Neural cell (in vitro differentiated cells): Measurements from ENCODE around the gene ARHGAP10. TPM values are rescaled to one million over a fixed set of nuclear protein-coding genes. Genes with fewer than 3 reads are reported as not detected.

ENCODE experiments used
- H2AFZ ChIP-seq: fragments of 200-600, 300-800 bp; sonication (generic), shearing (Covaris generic); 2 replicates; pipeline ENCODE4 v1.6.0; 2014; ENCODE audit warnings: low read depth, mild to moderate bottlenecking, antibody characterized with exemption, low read length, moderate library complexity
- H3F3A ChIP-seq: fragments of 200-600 bp; shearing (Covaris generic); 2 replicates; pipeline ENCODE4 v1.6.1; 2016; ENCODE audit warnings: mild to moderate bottlenecking, moderate library complexity, mixed read lengths, antibody characterized with exemption, low read length; ENCODE audit not compliant: insufficient read depth, poor library complexity, severe bottlenecking
- H3K27ac ChIP-seq: fragments of 200-600, 300-800 bp; sonication (generic), shearing (Covaris generic); 2 replicates; pipeline ENCODE4 v1.5.1; 2014; ENCODE audit warnings: mild to moderate bottlenecking, low read length, moderate library complexity
- H3K27me3 ChIP-seq: fragments of 300-800, 200-600 bp; sonication (generic), shearing (Covaris generic); 2 replicates; pipeline ENCODE4 v1.6.0; 2014; ENCODE audit warnings: mild to moderate bottlenecking, low read depth, low read length, moderate library complexity; ENCODE audit not compliant: insufficient read depth
- H3K36me3 ChIP-seq: fragments of 300-800, 200-600 bp; sonication (generic), shearing (Covaris generic); 2 replicates; pipeline ENCODE4 v1.5.1; 2014; ENCODE audit warnings: mild to moderate bottlenecking, antibody characterized with exemption, low read length, moderate library complexity; ENCODE audit not compliant: insufficient read depth
- H3K4me2 ChIP-seq: fragments of 300-800, 200-600 bp; sonication (generic), shearing (Covaris generic); 2 replicates; pipeline ENCODE4 v1.6.0; 2014; ENCODE audit warnings: mild to moderate bottlenecking, low read length
- H3K4me3 ChIP-seq: fragments of 300-800, 200-600 bp; sonication (generic), shearing (Covaris generic); 2 replicates; pipeline ENCODE4 v1.5.1; 2014; ENCODE audit warnings: mild to moderate bottlenecking, low read length, moderate library complexity
- H3K79me2 ChIP-seq: fragments of 200-600 bp; shearing (Covaris generic); replicated peaks from 2 replicates; pipeline ENCODE4 v1.6.0; 2014; ENCODE audit warnings: mild to moderate bottlenecking, low read length, moderate library complexity; ENCODE audit not compliant: insufficient read depth
- H3K9ac ChIP-seq: fragments of 300-800, 200-600 bp; sonication (generic), shearing (Covaris generic); 2 replicates; pipeline ENCODE4 v1.6.1; 2016; ENCODE audit warnings: mild to moderate bottlenecking, low read length, mixed read lengths
- H3K9me2 ChIP-seq: fragments of 200-600 bp; shearing (Covaris generic); 2 replicates; pipeline ENCODE4 v1.6.1; 2016; ENCODE audit warnings: mild to moderate bottlenecking, low read length, mixed read lengths; ENCODE audit not compliant: insufficient read depth
- H3K9me3 ChIP-seq: fragments of 200-600, 300-800 bp; sonication (generic), shearing (Covaris generic); 2 replicates; pipeline ENCODE4 v1.6.1; 2016; ENCODE audit warnings: mild to moderate bottlenecking, mixed run types, low read length, moderate library complexity, mixed read lengths
- H4K20me1 ChIP-seq: fragments of 200-600 bp; shearing (Covaris generic); 2 replicates; pipeline ENCODE4 v1.6.1; 2016; ENCODE audit warnings: mild to moderate bottlenecking, mixed run types; ENCODE audit not compliant: insufficient read depth
- EP300 ChIP-seq: fragments of 450-650 bp; conservative IDR thresholded peaks from 2 replicates; pipeline ENCODE4 v1.6.1; 2014; ENCODE audit warnings: antibody characterized with exemption, mild to moderate bottlenecking, moderate library complexity; ENCODE audit not compliant: poor library complexity, severe bottlenecking
- EZH2 ChIP-seq: fragments of 200-600, 300-800 bp; shearing (Covaris generic), sonication (generic); IDR thresholded peaks from 2 replicates; pipeline ENCODE4 v1.6.1; 2014; ENCODE audit warnings: antibody characterized with exemption, low read length, borderline replicate concordance, mild to moderate bottlenecking; ENCODE audit not compliant: insufficient read depth, poor library complexity, severe bottlenecking
- MXI1 ChIP-seq: fragments of 450-650 bp; conservative IDR thresholded peaks from 2 replicates; pipeline ENCODE4 v1.6.1; 2014; ENCODE audit warnings: antibody characterized with exemption, mild to moderate bottlenecking; ENCODE audit not compliant: poor library complexity, severe bottlenecking
- POLR2AphosphoS5 ChIP-seq: IDR thresholded peaks from 2 replicates; pipeline ENCODE4 v1.6.1; 2012
- RAD21 ChIP-seq: fragments of 450-650 bp; conservative IDR thresholded peaks from 2 replicates; pipeline ENCODE4 v1.6.1; 2014; ENCODE audit warnings: antibody characterized with exemption, mild to moderate bottlenecking, moderate library complexity
- SMC3 ChIP-seq: fragments of 450-650 bp; conservative IDR thresholded peaks from 2 replicates; pipeline ENCODE4 v1.6.1; 2014; ENCODE audit warnings: antibody characterized with exemption, mild to moderate bottlenecking, moderate library complexity; ENCODE audit not compliant: poor library complexity
- TAF1 ChIP-seq: IDR thresholded peaks from 2 replicates; pipeline ENCODE4 v1.6.1; 2012; ENCODE audit warnings: low read depth
- polyA plus RNA-seq: library from polyadenylated mRNA; depleted of rRNA; stranded (reverse); fragments of >200 nt; gene quantifications from 2 replicates; pipeline ENCODE4 v1.2.3, GENCODE V29; 2014
- TF ChIP-seq, protein P1 (sequence below): fragments of 450-650 bp; IDR thresholded peaks from 2 replicates; pipeline ENCODE4 v1.5.1; 2014; ENCODE audit warnings: antibody characterized with exemption, mild to moderate bottlenecking, moderate library complexity; ENCODE audit not compliant: poor library complexity, severe bottlenecking
- TF ChIP-seq, protein P2 (sequence below): IDR thresholded peaks from 2 replicates; pipeline ENCODE4 v1.6.1; 2012; ENCODE audit warnings: borderline replicate concordance

ARHGAP10 gene
- polyA plus RNA-seq, 1 donor from 2014 or later = 1.2 TPM

DNA sequence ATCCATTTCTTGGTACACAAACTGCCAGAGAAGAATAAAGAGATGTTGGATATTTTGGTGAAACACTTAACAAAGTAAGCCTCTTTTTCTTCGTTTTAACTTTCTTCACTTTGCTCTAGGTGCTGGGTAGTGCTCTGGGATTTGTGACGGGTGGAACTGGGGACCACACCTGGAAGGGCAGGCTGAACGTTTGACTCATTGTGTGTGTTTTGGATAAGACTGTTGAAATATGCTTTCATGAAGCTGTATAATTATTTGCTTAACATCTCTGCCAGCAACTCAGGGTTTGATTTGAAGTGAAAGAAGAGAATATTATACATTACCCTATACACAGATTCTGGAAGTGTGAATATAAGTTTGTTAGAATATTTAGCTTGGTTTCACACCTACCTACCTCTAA lies 233.2 kb downstream of the ARHGAP10 start:
- H3K27ac ChIP-seq = no peak overlapping the region
- H3K27me3 ChIP-seq = no peaks in the 10 kb centered on the region
- no peak overlapping the region for H2AFZ ChIP-seq
- no peaks in the 10 kb centered on the region for H4K20me1 ChIP-seq
- no peaks in the 10 kb centered on the region for H3K36me3 ChIP-seq
- H3F3A ChIP-seq = no peaks in the 10 kb centered on the region
- H3K9me3 ChIP-seq = no peaks in the 10 kb centered on the region
- TF ChIP-seq, protein P1, sequence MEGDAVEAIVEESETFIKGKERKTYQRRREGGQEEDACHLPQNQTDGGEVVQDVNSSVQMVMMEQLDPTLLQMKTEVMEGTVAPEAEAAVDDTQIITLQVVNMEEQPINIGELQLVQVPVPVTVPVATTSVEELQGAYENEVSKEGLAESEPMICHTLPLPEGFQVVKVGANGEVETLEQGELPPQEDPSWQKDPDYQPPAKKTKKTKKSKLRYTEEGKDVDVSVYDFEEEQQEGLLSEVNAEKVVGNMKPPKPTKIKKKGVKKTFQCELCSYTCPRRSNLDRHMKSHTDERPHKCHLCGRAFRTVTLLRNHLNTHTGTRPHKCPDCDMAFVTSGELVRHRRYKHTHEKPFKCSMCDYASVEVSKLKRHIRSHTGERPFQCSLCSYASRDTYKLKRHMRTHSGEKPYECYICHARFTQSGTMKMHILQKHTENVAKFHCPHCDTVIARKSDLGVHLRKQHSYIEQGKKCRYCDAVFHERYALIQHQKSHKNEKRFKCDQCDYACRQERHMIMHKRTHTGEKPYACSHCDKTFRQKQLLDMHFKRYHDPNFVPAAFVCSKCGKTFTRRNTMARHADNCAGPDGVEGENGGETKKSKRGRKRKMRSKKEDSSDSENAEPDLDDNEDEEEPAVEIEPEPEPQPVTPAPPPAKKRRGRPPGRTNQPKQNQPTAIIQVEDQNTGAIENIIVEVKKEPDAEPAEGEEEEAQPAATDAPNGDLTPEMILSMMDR = no peak
- TF ChIP-seq MXI1 = no peak
- TF ChIP-seq EP300 = no peak
- no peak for TF ChIP-seq EZH2
- no peak for TF ChIP-seq RAD21
- TF ChIP-seq, protein P2, sequence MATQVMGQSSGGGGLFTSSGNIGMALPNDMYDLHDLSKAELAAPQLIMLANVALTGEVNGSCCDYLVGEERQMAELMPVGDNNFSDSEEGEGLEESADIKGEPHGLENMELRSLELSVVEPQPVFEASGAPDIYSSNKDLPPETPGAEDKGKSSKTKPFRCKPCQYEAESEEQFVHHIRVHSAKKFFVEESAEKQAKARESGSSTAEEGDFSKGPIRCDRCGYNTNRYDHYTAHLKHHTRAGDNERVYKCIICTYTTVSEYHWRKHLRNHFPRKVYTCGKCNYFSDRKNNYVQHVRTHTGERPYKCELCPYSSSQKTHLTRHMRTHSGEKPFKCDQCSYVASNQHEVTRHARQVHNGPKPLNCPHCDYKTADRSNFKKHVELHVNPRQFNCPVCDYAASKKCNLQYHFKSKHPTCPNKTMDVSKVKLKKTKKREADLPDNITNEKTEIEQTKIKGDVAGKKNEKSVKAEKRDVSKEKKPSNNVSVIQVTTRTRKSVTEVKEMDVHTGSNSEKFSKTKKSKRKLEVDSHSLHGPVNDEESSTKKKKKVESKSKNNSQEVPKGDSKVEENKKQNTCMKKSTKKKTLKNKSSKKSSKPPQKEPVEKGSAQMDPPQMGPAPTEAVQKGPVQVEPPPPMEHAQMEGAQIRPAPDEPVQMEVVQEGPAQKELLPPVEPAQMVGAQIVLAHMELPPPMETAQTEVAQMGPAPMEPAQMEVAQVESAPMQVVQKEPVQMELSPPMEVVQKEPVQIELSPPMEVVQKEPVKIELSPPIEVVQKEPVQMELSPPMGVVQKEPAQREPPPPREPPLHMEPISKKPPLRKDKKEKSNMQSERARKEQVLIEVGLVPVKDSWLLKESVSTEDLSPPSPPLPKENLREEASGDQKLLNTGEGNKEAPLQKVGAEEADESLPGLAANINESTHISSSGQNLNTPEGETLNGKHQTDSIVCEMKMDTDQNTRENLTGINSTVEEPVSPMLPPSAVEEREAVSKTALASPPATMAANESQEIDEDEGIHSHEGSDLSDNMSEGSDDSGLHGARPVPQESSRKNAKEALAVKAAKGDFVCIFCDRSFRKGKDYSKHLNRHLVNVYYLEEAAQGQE = no peak
- TF ChIP-seq SMC3 = no peak
- no peak for TF ChIP-seq TAF1
- no peak overlapping the region for H3K9ac ChIP-seq
- no peak overlapping the region for H3K4me3 ChIP-seq
- H3K79me2 ChIP-seq = no peaks in the 10 kb centered on the region
- no peak overlapping the region for H3K4me2 ChIP-seq
- no peaks in the 10 kb centered on the region for H3K9me2 ChIP-seq

DNA sequence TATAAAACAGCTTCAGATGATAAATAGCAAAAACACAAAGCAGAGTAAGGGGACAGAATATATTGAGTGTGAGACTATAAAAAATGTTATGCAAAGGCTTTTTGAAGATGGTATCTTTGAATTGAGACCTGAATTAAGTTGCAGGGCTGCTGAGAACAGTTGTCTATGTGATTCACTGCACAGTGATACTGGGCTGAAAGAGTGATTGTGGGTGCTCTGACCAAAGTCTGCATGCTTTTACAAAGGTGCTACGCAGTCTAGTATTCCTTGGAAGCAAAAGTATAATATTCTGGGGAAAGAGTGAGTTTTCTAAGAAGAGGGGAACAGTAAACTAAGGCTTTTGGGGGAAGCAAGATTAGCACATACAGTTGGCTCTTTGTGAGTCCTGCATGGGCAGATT lies 234.0 kb downstream of the ARHGAP10 start:
- H3K79me2 ChIP-seq = no peaks in the 10 kb centered on the region
- TF ChIP-seq MXI1 (no peak), EZH2 (no peak), SMC3 (no peak), TAF1 (no peak), POLR2AphosphoS5 (no peak), RAD21 (no peak), EP300 (no peak)
- TF ChIP-seq, protein P2 = no peak
- TF ChIP-seq, protein P1 = no peak
- H3K27me3 ChIP-seq = no peaks in the 10 kb centered on the region
- H2AFZ ChIP-seq = no peak overlapping the region
- H4K20me1 ChIP-seq = no peaks in the 10 kb centered on the region
- no peaks in the 10 kb centered on the region for H3F3A ChIP-seq
- H3K9me3 ChIP-seq = no peaks in the 10 kb centered on the region
- H3K27ac ChIP-seq = no peak overlapping the region
- no peaks in the 10 kb centered on the region for H3K9me2 ChIP-seq
- no peak overlapping the region for H3K9ac ChIP-seq
- no peak overlapping the region for H3K4me2 ChIP-seq
- no peaks in the 10 kb centered on the region for H3K36me3 ChIP-seq
- no peak overlapping the region for H3K4me3 ChIP-seq
